IPS DF 19.7 (cell line): Measurements from ENCODE around the gene CCDC110.

ENCODE experiments used
- DNase-seq: peaks from one replicate; pipeline ENCODE4 v3.0.0-alpha.2; 2013; ENCODE audit warnings: low read depth, low spot score

The CCDC110 gene

DNA sequence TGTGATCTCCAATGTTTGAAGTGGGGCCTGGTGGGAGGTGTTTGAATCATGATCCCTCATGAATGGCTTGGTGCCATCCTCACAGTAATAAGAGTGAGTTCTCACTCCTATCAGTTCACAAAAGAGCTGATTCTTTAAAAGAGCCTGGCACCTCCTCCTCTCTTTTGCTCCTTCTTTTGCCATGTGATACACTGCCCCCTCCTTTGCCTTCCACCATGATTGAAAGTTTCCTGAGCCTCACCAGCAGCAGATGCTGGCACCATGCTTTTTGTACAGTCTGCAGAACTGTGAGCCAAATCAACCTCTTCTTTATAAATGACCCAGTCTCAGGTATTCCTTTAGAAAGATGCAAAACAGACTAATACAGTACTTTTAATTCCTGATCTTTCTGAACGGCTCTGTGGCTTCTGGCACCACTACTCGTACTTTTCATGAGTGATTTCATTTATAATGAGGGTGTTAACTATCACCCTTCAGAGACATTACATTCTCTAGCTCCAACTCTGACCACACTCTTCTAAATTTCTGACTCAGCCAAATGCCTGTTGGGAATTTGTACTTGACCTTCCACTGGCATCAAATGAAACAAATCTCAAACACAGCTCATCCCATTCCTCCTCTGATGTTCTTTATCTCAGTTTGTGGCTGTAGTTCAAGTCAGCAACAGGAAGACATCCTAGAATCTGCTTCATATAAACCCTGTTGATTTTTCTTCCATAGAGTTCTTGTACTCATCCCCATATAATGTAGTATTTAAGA is 50.0 kb downstream of the CCDC110 start:
- DNase-seq: no peak

DNA sequence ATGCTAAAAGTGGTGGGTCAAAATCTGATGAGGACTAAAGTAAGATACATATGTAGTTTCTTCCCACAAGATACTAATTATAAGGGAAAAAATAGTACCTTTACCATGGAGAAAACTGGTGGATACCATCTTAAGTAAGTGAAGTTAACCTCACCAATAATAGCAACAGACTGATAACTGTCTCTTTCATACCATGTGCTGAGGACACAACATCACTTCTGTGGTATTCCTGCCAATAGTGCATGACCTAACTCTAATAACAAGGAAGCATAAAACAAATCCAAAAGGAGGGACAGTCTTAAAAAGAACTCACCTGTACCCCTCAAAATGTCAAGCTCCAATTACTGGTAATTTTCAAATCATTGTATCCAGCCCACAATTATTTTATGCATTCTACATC is 54.6 kb downstream of the CCDC110 start:
- no peak for DNase-seq

DNA sequence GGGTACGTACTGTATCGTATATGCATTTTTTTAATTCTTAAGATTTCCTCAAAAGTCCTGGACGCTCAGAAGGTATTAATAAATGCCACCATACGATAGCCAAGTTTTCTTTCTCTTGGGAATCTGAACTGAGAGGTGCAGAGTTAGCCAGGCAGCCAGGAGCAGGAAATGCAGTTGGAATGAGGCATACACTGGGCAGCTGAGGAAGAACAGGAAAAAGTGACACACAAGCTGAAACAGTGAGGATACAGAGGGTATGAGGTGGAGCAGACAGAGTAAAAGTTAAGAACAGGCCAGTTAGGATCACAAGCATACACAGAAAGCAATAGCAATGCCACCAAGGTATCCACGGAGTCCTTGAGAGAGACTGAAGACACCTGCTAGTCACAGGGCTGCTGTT is 59.1 kb downstream of the CCDC110 start:
- DNase-seq: no peak

DNA sequence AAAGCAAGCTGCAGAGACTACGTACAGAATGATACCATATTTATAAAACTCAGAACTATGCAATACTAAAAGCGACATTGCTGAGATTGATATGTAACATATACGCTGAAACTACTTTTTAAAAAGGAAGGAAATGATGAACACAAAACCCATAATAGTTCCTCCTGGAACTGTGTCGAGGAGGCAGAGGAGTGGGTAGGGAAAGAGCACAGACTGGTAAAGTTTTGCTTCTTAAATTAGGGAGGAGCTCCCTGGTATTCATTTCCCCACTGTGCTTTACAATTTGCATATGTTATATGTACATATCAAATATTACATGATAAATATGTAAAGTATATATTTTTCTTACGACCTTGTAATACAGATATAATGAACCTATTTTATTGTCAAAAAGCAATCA is 59.7 kb downstream of the CCDC110 start:
- DNase-seq: no peak

DNA sequence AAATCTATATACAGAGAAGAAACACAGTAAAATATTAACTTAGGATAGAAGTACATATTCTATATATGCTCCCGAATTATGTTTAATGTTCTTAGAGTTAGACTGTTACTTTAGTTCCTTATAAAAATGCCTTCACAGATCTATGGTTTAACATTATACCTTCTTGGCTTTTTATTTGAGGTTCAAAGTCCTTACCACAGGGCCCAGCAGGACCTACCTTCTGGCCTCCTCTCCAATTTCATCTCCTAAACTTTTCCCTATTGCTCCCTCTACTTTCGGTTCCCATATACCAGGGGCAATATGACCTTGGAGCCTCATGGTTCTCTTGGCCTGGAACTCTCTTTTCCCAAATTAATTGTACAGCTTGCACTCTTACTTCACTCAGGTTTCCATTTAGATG is 63.1 kb downstream of the CCDC110 start:
- DNase-seq: no peak

DNA sequence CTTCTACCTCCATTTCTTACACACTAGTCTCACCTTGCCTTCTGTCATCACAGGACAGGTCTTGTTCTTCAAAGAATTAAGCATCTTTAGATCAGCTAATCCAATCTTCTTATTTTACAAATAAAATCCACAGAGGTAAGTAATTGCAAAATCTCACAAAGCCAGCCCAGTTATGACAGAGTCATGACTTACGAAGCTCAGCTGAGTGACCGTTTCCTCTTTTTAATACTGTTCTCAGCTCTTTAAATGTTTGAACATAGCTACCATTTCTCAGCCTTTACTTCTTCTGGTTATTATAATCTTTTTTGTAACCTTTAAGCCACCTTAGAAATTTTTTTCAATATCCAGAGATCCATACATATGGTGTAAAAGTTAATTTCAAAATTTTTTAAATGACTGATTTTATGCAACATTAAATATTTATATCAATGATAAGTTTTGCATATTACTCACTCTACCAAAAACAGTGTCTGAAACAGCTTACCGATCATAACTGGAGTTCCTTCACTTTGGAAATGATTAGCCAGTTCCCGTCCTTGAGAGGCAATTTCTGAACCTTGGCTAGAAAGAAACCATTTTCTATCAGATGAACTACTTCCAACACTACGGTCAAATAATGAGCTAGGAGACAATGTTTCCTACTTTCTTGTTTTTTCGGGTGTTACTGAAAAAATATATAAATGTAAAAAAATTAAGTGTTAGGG is 66.1 kb downstream of the CCDC110 start:
- no peak for DNase-seq

DNA sequence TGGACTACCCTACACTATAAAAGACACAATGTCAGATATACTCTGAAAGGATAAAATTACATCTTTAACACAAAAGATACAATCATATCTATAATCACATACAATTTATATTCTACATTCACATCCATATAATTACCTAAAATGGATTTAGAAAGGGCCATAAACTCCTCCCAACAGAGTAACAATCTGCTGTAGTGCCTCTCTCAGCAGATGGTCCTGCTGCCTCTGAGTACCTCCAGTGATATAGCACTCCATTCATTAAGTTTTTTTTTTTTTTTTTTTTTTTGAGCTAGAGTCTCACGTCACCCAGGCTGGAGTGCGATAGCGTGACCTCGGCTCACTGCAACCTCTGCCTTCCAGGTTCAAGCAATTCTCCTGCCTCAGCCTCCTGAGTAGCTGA is 67.5 kb downstream of the CCDC110 start:
- DNase-seq: no peak

DNA sequence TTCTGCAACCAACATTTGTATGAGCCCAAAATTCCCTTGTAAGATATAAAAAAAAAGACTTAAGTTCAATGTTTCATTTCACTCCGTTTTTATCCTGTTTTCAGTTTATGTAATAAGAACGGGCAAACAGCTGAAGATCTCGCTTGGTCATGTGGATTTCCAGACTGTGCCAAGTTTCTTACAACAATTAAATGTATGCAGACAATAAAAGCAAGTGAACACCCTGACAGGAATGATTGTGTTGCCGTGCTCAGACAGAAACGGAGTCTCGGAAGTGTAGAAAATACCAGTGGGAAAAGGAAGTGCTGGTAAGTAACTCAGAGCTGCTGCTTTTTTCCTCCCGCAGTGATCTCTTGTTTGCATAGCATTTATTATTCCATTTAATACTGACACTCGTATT is 72.1 kb downstream of the CCDC110 start:
- no peak for DNase-seq

DNA sequence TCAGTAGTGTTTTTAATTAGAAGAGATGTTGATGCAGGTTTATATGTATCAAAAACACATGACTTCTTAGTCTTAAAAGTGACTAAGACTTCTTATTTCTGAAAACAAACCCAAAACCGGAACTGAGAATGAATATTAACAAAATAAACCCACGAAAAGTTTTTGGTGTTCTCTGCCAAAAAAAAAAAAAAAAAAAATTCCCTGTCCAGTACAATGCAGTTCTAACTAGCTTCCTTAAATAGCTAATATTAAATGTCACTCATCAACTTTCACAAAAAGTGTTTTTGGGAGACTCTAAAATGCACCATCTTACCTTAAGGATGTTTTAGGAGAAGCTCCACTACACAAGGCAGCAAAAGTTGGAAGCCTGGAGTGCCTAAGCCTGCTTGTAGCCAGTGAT is 72.9 kb downstream of the CCDC110 start:
- DNase-seq: no peak

DNA sequence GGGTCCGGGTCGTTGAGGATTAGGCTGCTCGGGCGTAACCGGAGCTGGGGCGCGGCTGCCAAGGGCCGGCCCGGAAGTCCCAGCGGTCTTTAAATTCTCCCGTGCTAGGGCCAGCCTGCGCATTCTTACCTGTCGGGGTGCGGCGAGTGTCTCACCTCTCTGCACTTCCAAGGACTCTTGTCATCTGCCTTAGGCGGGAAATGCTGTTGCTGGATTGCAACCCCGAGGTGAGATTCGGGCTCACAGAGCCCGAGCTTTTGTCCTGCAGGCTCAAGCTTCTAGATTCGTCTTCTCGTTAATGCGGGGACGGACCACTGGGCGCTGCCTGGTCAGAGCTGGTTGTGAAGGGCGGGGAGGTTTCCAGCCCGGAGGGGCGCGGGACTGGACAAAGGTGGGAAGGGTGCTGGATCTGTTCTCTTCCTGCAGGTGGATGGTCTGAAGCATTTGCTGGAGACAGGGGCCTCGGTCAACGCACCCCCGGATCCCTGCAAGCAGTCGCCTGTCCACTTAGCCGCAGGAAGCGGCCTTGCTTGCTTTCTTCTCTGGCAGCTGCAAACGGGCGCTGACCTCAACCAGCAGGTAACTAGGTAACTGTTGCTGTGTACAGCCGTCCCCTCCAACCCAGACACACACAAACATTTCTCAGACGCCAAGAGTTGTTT is 74.7 kb downstream of the CCDC110 start, which contains the start of gene ANKRD37:
ANKRD37 (plus strand) TSS at position 118 of the 662 bp plus-strand sequence; CDS start at position 201, 83 bp downstream.
- DNase-seq: peak; percentile 17

DNA sequence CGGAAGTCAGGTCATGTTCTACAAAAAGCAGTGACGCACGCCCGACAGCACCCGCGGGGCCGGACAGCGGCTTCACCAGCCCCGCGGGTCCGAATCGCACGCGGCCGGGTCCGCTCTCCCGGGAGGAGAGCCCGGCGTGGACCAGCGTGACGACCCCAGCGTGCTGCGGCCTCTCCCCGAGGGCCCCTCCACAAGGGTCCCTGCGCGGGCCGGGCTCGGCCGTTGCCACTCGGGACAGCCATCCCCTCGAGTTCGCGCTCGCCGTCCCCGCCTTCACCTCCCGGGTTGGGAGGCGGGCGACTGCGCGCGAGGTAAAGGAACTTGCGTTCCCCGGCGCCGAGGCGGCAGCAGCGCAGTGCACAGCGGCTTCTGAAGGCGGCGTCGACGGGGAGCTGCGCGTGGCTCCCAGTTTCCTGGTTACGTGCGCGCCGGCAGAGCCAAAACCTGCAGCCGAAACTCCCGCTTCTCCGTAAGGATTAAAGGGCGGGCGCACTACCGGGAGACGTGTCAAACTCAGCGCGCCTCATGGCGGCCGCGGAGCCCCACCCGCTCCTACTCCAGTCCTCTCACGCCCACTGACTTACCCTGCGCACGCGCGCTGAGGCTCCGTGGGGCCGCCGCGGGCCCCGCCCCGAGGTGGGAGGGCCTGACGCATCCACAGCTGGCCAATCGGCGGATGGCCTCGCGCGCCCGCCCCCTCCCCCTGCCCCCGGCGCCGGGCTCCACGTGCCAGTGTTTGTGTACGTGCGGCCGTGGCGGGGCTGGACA is 75.4 kb downstream of the CCDC110 start:
- DNase-seq: peak; percentile 69

DNA sequence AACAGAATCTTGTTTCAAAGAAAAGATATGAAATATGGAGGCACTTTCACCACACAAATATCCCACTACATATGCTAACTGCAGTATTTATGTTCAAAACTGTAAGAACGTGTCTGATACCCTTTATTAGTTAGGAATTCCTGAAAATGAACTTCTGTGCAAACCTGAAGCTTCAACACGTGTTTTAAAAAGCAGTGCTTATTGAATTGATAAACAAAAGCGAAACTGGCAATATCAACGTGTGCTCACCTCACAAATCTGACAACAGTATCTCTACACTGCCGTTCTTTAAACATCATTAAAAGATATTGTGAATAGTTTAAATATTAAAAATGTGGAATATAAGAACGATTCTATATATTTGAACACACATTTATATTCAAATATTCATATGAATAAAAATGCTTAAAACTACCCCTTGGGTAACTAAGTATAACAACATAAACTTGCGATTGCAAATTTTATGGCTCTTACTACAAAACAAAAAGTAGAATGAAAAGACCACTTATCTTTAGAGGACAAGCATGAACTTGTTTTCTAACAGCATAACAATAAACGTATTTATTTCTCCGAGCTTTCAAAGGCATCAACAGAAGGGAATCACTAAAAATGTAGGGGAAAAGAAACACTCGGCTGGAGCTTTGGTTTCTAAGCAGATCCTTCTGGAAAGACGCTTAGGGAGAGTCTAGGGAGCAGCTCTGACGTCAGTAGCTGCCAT is 76.1 kb downstream of the CCDC110 start, which contains the start of gene LRP2BP:
LRP2BP (minus strand) TSS at position 687 of the 718 bp plus-strand sequence. CDS start 17,738 bp downstream, outside the sequence.
- peak; percentile 15 for DNase-seq
